SK-N-SH treated with all-trans-retinoic acid at 6 μM for 48 hours (cell line): Measurements from ENCODE around the gene CLEC1A.

Source experiments
- ATAC-seq: fragments of 200-7000 bp; cut with Tn5 transposase; 3 replicates; pipeline ENCODE4 v1.9.1; 2020; ENCODE audit warnings: mild to moderate bottlenecking, moderate library complexity
- ARNTL ChIP-seq: fragments of 450-650 bp; formaldehyde crosslinking; IDR thresholded peaks from 2 replicates; pipeline ENCODE4 v1.5.0; 2020; ENCODE audit warnings: low read depth, mild to moderate bottlenecking, moderate library complexity, borderline replicate concordance
- BACH2 ChIP-seq: fragments of 250-450 bp; sonication (Bioruptor Pico); IDR thresholded peaks from 2 replicates; pipeline ENCODE4 v1.9.0; 2021; ENCODE audit warnings: mild to moderate bottlenecking, borderline replicate concordance
- CSDC2 ChIP-seq: fragments of 250-450 bp; sonication (Bioruptor Pico); IDR thresholded peaks from 2 replicates; pipeline ENCODE4 v1.5.0; 2020; ENCODE audit warnings: mild to moderate bottlenecking, moderate library complexity
- ESRRG ChIP-seq: fragments of 250-450 bp; sonication (Bioruptor Pico); IDR thresholded peaks from 2 replicates; pipeline ENCODE4 v1.6.1; 2021; ENCODE audit warnings: mild to moderate bottlenecking
- GLIS3 ChIP-seq: fragments of 250-450 bp; sonication (Bioruptor Pico); IDR thresholded peaks from 2 replicates; pipeline ENCODE4 v1.5.0; 2020; ENCODE audit warnings: mild to moderate bottlenecking, moderate library complexity
- ISL1 ChIP-seq: fragments of 250-450 bp; sonication (Bioruptor Pico); IDR thresholded peaks from 2 replicates; pipeline ENCODE4 v2.1.2; 2022; ENCODE audit warnings: mild to moderate bottlenecking, moderate library complexity
- OSR1 ChIP-seq: fragments of 250-450 bp; sonication (Bioruptor Pico); IDR thresholded peaks from 2 replicates; pipeline ENCODE4 v1.8.0; 2022; ENCODE audit warnings: moderate library complexity, mild to moderate bottlenecking, inconsistent platforms
- PPARA ChIP-seq: fragments of 250-450 bp; sonication (Bioruptor Pico); IDR thresholded peaks from 2 replicates; pipeline ENCODE4 v1.5.0; 2020; ENCODE audit warnings: mild to moderate bottlenecking, borderline replicate concordance
- SNAI2 ChIP-seq: fragments of 250-450 bp; sonication (Bioruptor Pico); IDR thresholded peaks from 2 replicates; pipeline ENCODE4 v1.5.0; 2020; ENCODE audit warnings: mild to moderate bottlenecking, moderate library complexity
- TCF4 ChIP-seq: fragments of 250-450 bp; sonication (Bioruptor Pico); IDR thresholded peaks from 2 replicates; pipeline ENCODE4 v1.8.0; 2021; ENCODE audit warnings: mild to moderate bottlenecking, moderate library complexity, borderline replicate concordance
- TOX ChIP-seq: fragments of 250-450 bp; sonication (Bioruptor Pico); IDR thresholded peaks from 2 replicates; pipeline ENCODE4 v1.8.0; 2021; ENCODE audit warnings: mild to moderate bottlenecking, moderate library complexity, borderline replicate concordance
- ZC3H10 ChIP-seq: fragments of 250-450 bp; sonication (Bioruptor Pico); IDR thresholded peaks from 2 replicates; pipeline ENCODE4 v1.5.1; 2021; ENCODE audit warnings: mild to moderate bottlenecking, moderate library complexity
- ZFP30 ChIP-seq: fragments of 450-650 bp; formaldehyde crosslinking; IDR thresholded peaks from 2 replicates; pipeline ENCODE4 v1.5.0; 2022; ENCODE audit warnings: mild to moderate bottlenecking, moderate library complexity
- ZNF565 ChIP-seq: fragments of 450-650 bp; formaldehyde crosslinking; conservative IDR thresholded peaks from 2 replicates; pipeline ENCODE4 v1.5.0; 2020; ENCODE audit warnings: low read depth, mild to moderate bottlenecking, moderate library complexity
- ZNF70 ChIP-seq: fragments of 450-650 bp; formaldehyde crosslinking; IDR thresholded peaks from 2 replicates; pipeline ENCODE4 v1.5.0; 2020; ENCODE audit warnings: mild to moderate bottlenecking, moderate library complexity
- TF ChIP-seq, protein P1 (sequence below): fragments of 250-450 bp; sonication (Bioruptor Pico); IDR thresholded peaks from 2 replicates; pipeline ENCODE4 v1.5.0; 2020; ENCODE audit warnings: mild to moderate bottlenecking, moderate library complexity
- TF ChIP-seq, protein P2 (sequence below): fragments of 250-450 bp; sonication (Bioruptor Pico); IDR thresholded peaks from 2 replicates; pipeline ENCODE4 v1.8.0; 2021; ENCODE audit warnings: low read depth, mild to moderate bottlenecking, moderate library complexity, borderline replicate concordance
- TF ChIP-seq, protein P3 (sequence below): fragments of 250-450 bp; sonication (Bioruptor Pico); IDR thresholded peaks from 2 replicates; pipeline ENCODE4 v1.5.1; 2020; ENCODE audit warnings: low read depth, mild to moderate bottlenecking, moderate library complexity
- TF ChIP-seq, protein P4 (sequence below): fragments of 250-450 bp; sonication (Bioruptor Pico); IDR thresholded peaks from 2 replicates; pipeline ENCODE4 v1.8.0; 2020; ENCODE audit warnings: mild to moderate bottlenecking, moderate library complexity, borderline replicate concordance
- TF ChIP-seq, protein P5 (sequence below): fragments of 250-450 bp; sonication (Bioruptor Pico); IDR thresholded peaks from 2 replicates; pipeline ENCODE4 v1.5.1; 2021; ENCODE audit warnings: mild to moderate bottlenecking, moderate library complexity

The CLEC1A gene

DNA sequence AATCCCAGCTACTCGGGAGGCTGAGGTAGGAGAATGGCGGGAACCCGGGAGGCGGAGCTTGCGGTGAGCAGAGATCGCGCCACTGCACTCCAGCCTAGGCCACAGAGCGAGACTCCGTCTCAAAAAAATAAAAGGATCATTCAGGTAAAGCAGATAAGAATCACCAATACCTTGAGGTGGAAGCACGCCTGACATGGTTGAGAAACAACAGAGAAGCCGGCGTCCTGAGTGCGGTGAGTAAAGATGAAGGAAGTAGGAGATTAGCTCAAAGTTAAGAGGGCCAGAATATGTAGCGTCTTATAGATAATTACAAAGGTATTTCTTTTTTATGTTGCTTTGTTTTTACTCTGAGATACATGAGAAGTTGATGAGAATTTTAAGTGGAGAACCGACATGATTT is 16.5 kb upstream of the CLEC1A start:
- TF ChIP-seq, protein P1, sequence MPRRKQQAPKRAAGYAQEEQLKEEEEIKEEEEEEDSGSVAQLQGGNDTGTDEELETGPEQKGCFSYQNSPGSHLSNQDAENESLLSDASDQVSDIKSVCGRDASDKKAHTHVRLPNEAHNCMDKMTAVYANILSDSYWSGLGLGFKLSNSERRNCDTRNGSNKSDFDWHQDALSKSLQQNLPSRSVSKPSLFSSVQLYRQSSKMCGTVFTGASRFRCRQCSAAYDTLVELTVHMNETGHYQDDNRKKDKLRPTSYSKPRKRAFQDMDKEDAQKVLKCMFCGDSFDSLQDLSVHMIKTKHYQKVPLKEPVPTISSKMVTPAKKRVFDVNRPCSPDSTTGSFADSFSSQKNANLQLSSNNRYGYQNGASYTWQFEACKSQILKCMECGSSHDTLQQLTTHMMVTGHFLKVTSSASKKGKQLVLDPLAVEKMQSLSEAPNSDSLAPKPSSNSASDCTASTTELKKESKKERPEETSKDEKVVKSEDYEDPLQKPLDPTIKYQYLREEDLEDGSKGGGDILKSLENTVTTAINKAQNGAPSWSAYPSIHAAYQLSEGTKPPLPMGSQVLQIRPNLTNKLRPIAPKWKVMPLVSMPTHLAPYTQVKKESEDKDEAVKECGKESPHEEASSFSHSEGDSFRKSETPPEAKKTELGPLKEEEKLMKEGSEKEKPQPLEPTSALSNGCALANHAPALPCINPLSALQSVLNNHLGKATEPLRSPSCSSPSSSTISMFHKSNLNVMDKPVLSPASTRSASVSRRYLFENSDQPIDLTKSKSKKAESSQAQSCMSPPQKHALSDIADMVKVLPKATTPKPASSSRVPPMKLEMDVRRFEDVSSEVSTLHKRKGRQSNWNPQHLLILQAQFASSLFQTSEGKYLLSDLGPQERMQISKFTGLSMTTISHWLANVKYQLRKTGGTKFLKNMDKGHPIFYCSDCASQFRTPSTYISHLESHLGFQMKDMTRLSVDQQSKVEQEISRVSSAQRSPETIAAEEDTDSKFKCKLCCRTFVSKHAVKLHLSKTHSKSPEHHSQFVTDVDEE (CRISPR knock-in tag) = no peak
- TF ChIP-seq, protein P2, sequence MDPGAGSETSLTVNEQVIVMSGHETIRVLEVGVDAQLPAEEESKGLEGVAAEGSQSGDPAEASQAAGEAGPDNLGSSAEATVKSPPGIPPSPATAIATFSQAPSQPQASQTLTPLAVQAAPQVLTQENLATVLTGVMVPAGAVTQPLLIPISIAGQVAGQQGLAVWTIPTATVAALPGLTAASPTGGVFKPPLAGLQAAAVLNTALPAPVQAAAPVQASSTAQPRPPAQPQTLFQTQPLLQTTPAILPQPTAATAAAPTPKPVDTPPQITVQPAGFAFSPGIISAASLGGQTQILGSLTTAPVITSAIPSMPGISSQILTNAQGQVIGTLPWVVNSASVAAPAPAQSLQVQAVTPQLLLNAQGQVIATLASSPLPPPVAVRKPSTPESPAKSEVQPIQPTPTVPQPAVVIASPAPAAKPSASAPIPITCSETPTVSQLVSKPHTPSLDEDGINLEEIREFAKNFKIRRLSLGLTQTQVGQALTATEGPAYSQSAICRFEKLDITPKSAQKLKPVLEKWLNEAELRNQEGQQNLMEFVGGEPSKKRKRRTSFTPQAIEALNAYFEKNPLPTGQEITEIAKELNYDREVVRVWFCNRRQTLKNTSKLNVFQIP (CRISPR knock-in tag) = no peak
- TF ChIP-seq ZFP30 = no peak
- TF ChIP-seq ESRRG (CRISPR knock-in tag) = no peak
- no peak for TF ChIP-seq OSR1 (CRISPR knock-in tag)
- TF ChIP-seq CSDC2 (CRISPR knock-in tag) = no peak
- TF ChIP-seq, protein P3, sequence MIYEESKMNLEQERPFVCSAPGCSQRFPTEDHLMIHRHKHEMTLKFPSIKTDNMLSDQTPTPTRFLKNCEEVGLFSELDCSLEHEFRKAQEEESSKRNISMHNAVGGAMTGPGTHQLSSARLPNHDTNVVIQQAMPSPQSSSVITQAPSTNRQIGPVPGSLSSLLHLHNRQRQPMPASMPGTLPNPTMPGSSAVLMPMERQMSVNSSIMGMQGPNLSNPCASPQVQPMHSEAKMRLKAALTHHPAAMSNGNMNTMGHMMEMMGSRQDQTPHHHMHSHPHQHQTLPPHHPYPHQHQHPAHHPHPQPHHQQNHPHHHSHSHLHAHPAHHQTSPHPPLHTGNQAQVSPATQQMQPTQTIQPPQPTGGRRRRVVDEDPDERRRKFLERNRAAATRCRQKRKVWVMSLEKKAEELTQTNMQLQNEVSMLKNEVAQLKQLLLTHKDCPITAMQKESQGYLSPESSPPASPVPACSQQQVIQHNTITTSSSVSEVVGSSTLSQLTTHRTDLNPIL (CRISPR knock-in tag) = no peak
- TF ChIP-seq GLIS3 (CRISPR knock-in tag) = no peak
- TF ChIP-seq, protein P4, sequence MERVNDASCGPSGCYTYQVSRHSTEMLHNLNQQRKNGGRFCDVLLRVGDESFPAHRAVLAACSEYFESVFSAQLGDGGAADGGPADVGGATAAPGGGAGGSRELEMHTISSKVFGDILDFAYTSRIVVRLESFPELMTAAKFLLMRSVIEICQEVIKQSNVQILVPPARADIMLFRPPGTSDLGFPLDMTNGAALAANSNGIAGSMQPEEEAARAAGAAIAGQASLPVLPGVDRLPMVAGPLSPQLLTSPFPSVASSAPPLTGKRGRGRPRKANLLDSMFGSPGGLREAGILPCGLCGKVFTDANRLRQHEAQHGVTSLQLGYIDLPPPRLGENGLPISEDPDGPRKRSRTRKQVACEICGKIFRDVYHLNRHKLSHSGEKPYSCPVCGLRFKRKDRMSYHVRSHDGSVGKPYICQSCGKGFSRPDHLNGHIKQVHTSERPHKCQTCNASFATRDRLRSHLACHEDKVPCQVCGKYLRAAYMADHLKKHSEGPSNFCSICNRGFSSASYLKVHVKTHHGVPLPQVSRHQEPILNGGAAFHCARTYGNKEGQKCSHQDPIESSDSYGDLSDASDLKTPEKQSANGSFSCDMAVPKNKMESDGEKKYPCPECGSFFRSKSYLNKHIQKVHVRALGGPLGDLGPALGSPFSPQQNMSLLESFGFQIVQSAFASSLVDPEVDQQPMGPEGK (CRISPR knock-in tag) = no peak
- TF ChIP-seq BACH2 (CRISPR knock-in tag) = no peak
- no peak for TF ChIP-seq TCF4 (CRISPR knock-in tag)
- no peak for TF ChIP-seq ISL1 (CRISPR knock-in tag)
- no peak for TF ChIP-seq TOX
- TF ChIP-seq, protein P5, sequence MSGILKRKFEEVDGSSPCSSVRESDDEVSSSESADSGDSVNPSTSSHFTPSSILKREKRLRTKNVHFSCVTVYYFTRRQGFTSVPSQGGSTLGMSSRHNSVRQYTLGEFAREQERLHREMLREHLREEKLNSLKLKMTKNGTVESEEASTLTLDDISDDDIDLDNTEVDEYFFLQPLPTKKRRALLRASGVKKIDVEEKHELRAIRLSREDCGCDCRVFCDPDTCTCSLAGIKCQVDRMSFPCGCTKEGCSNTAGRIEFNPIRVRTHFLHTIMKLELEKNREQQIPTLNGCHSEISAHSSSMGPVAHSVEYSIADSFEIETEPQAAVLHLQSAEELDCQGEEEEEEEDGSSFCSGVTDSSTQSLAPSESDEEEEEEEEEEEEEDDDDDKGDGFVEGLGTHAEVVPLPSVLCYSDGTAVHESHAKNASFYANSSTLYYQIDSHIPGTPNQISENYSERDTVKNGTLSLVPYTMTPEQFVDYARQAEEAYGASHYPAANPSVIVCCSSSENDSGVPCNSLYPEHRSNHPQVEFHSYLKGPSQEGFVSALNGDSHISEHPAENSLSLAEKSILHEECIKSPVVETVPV = no peak
- TF ChIP-seq SNAI2 (CRISPR knock-in tag) = no peak
- no peak for TF ChIP-seq ZNF565 (CRISPR knock-in tag)
- TF ChIP-seq, all 23 proteins: peak for 0
- ATAC-seq = no peak

DNA sequence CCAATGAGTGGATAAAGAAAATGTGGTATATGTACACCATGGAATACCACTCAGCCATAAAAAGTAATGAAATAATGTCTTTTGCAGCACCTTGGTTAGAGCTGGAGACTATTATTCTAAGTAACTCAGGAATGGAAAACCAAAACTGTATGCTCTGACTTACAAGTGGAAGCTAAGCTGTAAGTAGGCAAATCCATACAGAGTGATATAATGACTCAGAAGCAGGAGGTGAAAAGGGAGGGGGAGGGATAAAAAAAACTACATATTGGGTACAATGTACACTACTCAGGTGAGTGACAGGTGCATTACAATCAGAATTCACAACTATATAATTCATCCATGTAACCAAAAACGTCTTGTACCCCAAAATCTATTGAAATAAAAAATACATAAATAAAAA is 15.1 kb upstream of the CLEC1A start:
- TF ChIP-seq CSDC2 (CRISPR knock-in tag) = no peak
- no peak for TF ChIP-seq SNAI2 (CRISPR knock-in tag)
- TF ChIP-seq, protein P2 (CRISPR knock-in tag) = no peak
- no peak for TF ChIP-seq TCF4 (CRISPR knock-in tag)
- TF ChIP-seq ISL1 (CRISPR knock-in tag) = no peak
- TF ChIP-seq ZC3H10 (CRISPR knock-in tag) = no peak
- TF ChIP-seq ZFP30 = no peak
- no peak for TF ChIP-seq ZNF70
- no peak for TF ChIP-seq ZNF565 (CRISPR knock-in tag)
- no peak for TF ChIP-seq ARNTL
- TF ChIP-seq GLIS3 (CRISPR knock-in tag) = no peak
- TF ChIP-seq, protein P1 (CRISPR knock-in tag) = no peak
- TF ChIP-seq PPARA = no peak
- ATAC-seq = no peak
